T follicular helper cell (primary cell): ENCODE results near the gene SNAP23.
A peak's percentile ranks its signal among the peaks of the same experiment; 100 is the strongest.

Experiments
- DNase-seq: peaks from one replicate; pipeline ENCODE4 v3.0.0-alpha.2; 2020; ENCODE audit warnings: low read depth
- total RNA-seq, 2 experiments: gene quantifications; one replicate each; lab custom pipeline; 2026; lab: John Stamatoyannopoulos, UW

Gene SNAP23
- total RNA-seq = 65.4 to 74.4 reads per million in 2 experiments

- DNase-seq = peak; percentile 74
Measured at GRCh38 chr15:42495361-42496212, at the start of gene SNAP23. Gene SNAP23 (plus strand): TSS chr15:42495634. CDS start chr15:42511847, 16,213 bp downstream.

- DNase-seq = no peak
Measured at GRCh38 chr15:42447599-42447998, 47.8 kb upstream of the SNAP23 start.

GRCh38 chr15:42448281-42448680, 47.2 kb upstream of the SNAP23 start:
- DNase-seq = no peak

GRCh38 chr15:42449770-42450424, 45.5 kb upstream of the SNAP23 start:
- no peak for DNase-seq

GRCh38 chr15:42450425-42450790, 45.0 kb upstream of the SNAP23 start:
- no peak for DNase-seq

GRCh38 chr15:42453826-42454225, 41.6 kb upstream of the SNAP23 start:
- DNase-seq = no peak

GRCh38 chr15:42456531-42456930, 38.9 kb upstream of the SNAP23 start:
- no peak for DNase-seq

- DNase-seq = no peak
Measured at GRCh38 chr15:42456971-42457370, 38.5 kb upstream of the SNAP23 start.

- DNase-seq = no peak
Measured at GRCh38 chr15:42457445-42458442, 37.7 kb upstream of the SNAP23 start.

- DNase-seq = no peak
Measured at GRCh38 chr15:42461261-42461660, 34.2 kb upstream of the SNAP23 start.

- no peak for DNase-seq
Measured at GRCh38 chr15:42465520-42466259, 29.7 kb upstream of the SNAP23 start.

GRCh38 chr15:42471002-42471401, 24.4 kb upstream of the SNAP23 start:
- DNase-seq = no peak

- no peak for DNase-seq
Measured at GRCh38 chr15:42474827-42475226, 20.6 kb upstream of the SNAP23 start.

GRCh38 chr15:42482701-42483100, 12.7 kb upstream of the SNAP23 start:
- no peak for DNase-seq

GRCh38 chr15:42483677-42484076, 11.8 kb upstream of the SNAP23 start:
- DNase-seq = no peak

- DNase-seq = no peak
Measured at GRCh38 chr15:42490291-42490670, 5.2 kb upstream of the SNAP23 start.

- peak; percentile 83 for DNase-seq
Measured at GRCh38 chr15:42490671-42491538, 4.5 kb upstream of the SNAP23 start, which contains the start of gene ZNF106. Gene ZNF106 (minus strand): TSS chr15:42491141. CDS start chr15:42472289, 18,852 bp downstream.

- DNase-seq = no peak
Measured at GRCh38 chr15:42491539-42492225, 3.8 kb upstream of the SNAP23 start.

GRCh38 chr15:42493679-42494078, 1.8 kb upstream of the SNAP23 start:
- no peak for DNase-seq

GRCh38 chr15:42494998-42495360, 455 bp upstream of the SNAP23 start:
- DNase-seq = no peak
